GM19328 (cell line): ENCODE measurements around the gene MAN2A2.
"Not testable (repeated sequence)": the region's sequence is repeated elsewhere in the genome, so short reads cannot be mapped to it uniquely, and the experiment has no call there.

Experiments used
- ATAC-seq: cut with Tn5 transposase; IDR thresholded peaks from one replicate; pipeline ENCODE4 v1.9.1; 2021; ENCODE audit warnings: mild to moderate bottlenecking, moderate library complexity; ENCODE audit not compliant: unreplicated experiment

The MAN2A2 gene

GRCh38 chr15:90871139-90871715 lies 31.9 kb upstream of the MAN2A2 start:
- no peak for ATAC-seq

GRCh38 chr15:90871716-90872485 lies 31.2 kb upstream of the MAN2A2 start:
- ATAC-seq = no peak

- no peak for ATAC-seq
These were observed 30.5 kb upstream of the MAN2A2 start for GRCh38 chr15:90872486-90873184.

- no peak for ATAC-seq
These were observed 29.6 kb upstream of the MAN2A2 start for GRCh38 chr15:90873488-90873997.

- no peak for ATAC-seq
These were observed 29.0 kb upstream of the MAN2A2 start for GRCh38 chr15:90873998-90874605.

GRCh38 chr15:90874986-90875385 lies 28.1 kb upstream of the MAN2A2 start:
- not testable (repeated sequence) for ATAC-seq

GRCh38 chr15:90875549-90875981 lies 27.5 kb upstream of the MAN2A2 start:
- no peak for ATAC-seq

GRCh38 chr15:90876046-90876445 lies 27.1 kb upstream of the MAN2A2 start:
- ATAC-seq = no peak

GRCh38 chr15:90876512-90877170 lies 26.5 kb upstream of the MAN2A2 start:
- ATAC-seq = no peak

- ATAC-seq = no peak
These were observed 25.8 kb upstream of the MAN2A2 start for GRCh38 chr15:90877315-90877714.

- no peak for ATAC-seq
These were observed 25.1 kb upstream of the MAN2A2 start for GRCh38 chr15:90877996-90878395.

- no peak for ATAC-seq
These were observed 24.4 kb upstream of the MAN2A2 start for GRCh38 chr15:90878660-90879059.

GRCh38 chr15:90879730-90880366 lies 23.3 kb upstream of the MAN2A2 start:
- no peak for ATAC-seq

GRCh38 chr15:90880381-90881145 lies 22.5 kb upstream of the MAN2A2 start:
- ATAC-seq = no peak

- no peak for ATAC-seq
These were observed 21.7 kb upstream of the MAN2A2 start for GRCh38 chr15:90881181-90881977.

GRCh38 chr15:90881978-90882721 lies 21.0 kb upstream of the MAN2A2 start:
- ATAC-seq = no peak

- no peak for ATAC-seq
These were observed 20.1 kb upstream of the MAN2A2 start for GRCh38 chr15:90882781-90883525.
